GM12878 (cell line): Measurements from ENCODE around the gene VSTM4. TPM values are rescaled to one million over a fixed set of nuclear protein-coding genes. Genes with fewer than 3 reads are reported as not detected.

Experiments
- ATAC-seq: fragments of 200-7000 bp; cut with Tn5 transposase; 3 replicates; pipeline ENCODE4 v1.9.1; 2020; ENCODE audit warnings: mild to moderate bottlenecking, moderate library complexity
- BruUV-seq: library from RNA; stranded (reverse); fragments of 400-500 nt; replicated peaks from 2 replicates; lab custom pipeline; 2021; lab: Mats Ljungman, UMichigan
- CTCF ChIA-PET: fragments of 300-600 bp; sonication (Branson Sonifier 250); formaldehyde crosslinking; extraction: SDS; loops from one replicate; lab custom pipeline; 2021; ENCODE audit warnings: inconsistent platforms; lab: Yijun Ruan, JAX
- POLR2A ChIA-PET: fragments of 350-600 bp; formaldehyde crosslinking; extraction: SDS; loops from one replicate; lab custom pipeline; 2021; ENCODE audit warnings: inconsistent platforms; lab: Charles Lee
- RAD21 ChIA-PET: fragments of 300-600 bp; sonication (Branson Sonifier 250); formaldehyde crosslinking; loops from one replicate; lab custom pipeline; 2023; ENCODE audit warnings: antibody characterized with exemption; ENCODE audit not compliant: unreplicated experiment; lab: Charles Lee
- SMC1A ChIA-PET: fragments of 300-600 bp; sonication (Branson Sonifier 250); formaldehyde crosslinking; loops from one replicate; lab custom pipeline; 2023; ENCODE audit not compliant: unreplicated experiment, uncharacterized antibody; lab: Charles Lee
- DNase-seq: peaks from one replicate; pipeline ENCODE4 v3.0.0-alpha.2; 2011; ENCODE audit warnings: low read depth, low spot score
- FAIRE-seq: peaks from 3 replicates; lab custom pipeline; 2011; peaks lifted over from hg19 to GRCh38; lab: Jason Lieb, UNC
- H2AFZ ChIP-seq: 2 replicates; pipeline ENCODE4 v1.6.0; 2011; ENCODE audit warnings: low read depth, low read length, control low read depth; ENCODE audit not compliant: control insufficient read depth
- H3K27ac ChIP-seq: 2 replicates; pipeline ENCODE4 v1.5.1; 2011; ENCODE audit warnings: control low read depth; ENCODE audit not compliant: control insufficient read depth, insufficient read depth
- H3K27me3 ChIP-seq, 2 experiments: replicated peaks in 1 of 2; 2 replicates each; pipeline versions ENCODE4 v1.6.0 to v1.6.1; 2011; ENCODE audit warnings: low read length in 1 of 2; ENCODE audit not compliant: control insufficient read depth in 2 of 2, insufficient read depth in 2 of 2
- H3K36me3 ChIP-seq, 2 experiments: 2 replicates each; pipeline ENCODE4 v1.5.1; 2011; ENCODE audit warnings: low read length in 1 of 2; ENCODE audit not compliant: control insufficient read depth in 2 of 2, insufficient read depth in 2 of 2
- H3K4me1 ChIP-seq: 2 replicates; pipeline ENCODE4 v1.6.1; 2011; ENCODE audit warnings: mild to moderate bottlenecking, low read length, moderate library complexity, mixed read lengths; ENCODE audit not compliant: control insufficient read depth, insufficient read depth
- H3K4me2 ChIP-seq: 2 replicates; pipeline ENCODE4 v1.6.0; 2011; ENCODE audit warnings: control low read depth; ENCODE audit not compliant: control insufficient read depth, insufficient read depth
- H3K4me3 ChIP-seq: fragments of 200-600 bp; sonication (generic); 2 replicates; pipeline ENCODE4 v1.5.1; 2016
- H3K79me2 ChIP-seq: 2 replicates; pipeline ENCODE4 v1.6.0; 2011; ENCODE audit warnings: low read length; ENCODE audit not compliant: control insufficient read depth, insufficient read depth
- H3K9ac ChIP-seq: 2 replicates; pipeline ENCODE4 v1.8.0; 2011; ENCODE audit warnings: low read length, control low read depth, mixed read lengths; ENCODE audit not compliant: control insufficient read depth, insufficient read depth
- H3K9me3 ChIP-seq: replicated peaks from 3 replicates; pipeline ENCODE4 v1.5.1; 2011; ENCODE audit warnings: mild to moderate bottlenecking, low read length; ENCODE audit not compliant: control insufficient read depth, insufficient read depth
- H4K20me1 ChIP-seq: 2 replicates; pipeline ENCODE4 v1.6.0; 2011; ENCODE audit not compliant: control insufficient read depth, insufficient read depth
- ETV6 ChIP-seq, 2 experiments: fragments of 450-650 bp in 1 of 2; IDR thresholded peaks in 1 of 2; conservative IDR thresholded peaks in 1 of 2; 2 replicates each; pipeline ENCODE4 v1.6.1; 2014; ENCODE audit warnings: antibody characterized with exemption in 1 of 2, borderline replicate concordance in 1 of 2, low read depth in 1 of 2, mild to moderate bottlenecking in 1 of 2, moderate library complexity in 1 of 2
- KAT2A ChIP-seq: conservative IDR thresholded peaks from 2 replicates; pipeline ENCODE4 v1.6.1; 2011; ENCODE audit warnings: low read depth, low read length; ENCODE audit not compliant: control insufficient read depth
- KLF5 ChIP-seq: fragments of 450-650 bp; IDR thresholded peaks from 2 replicates; pipeline ENCODE4 v1.6.1; 2014; ENCODE audit warnings: mild to moderate bottlenecking; ENCODE audit not compliant: partially characterized antibody
- MTA2 ChIP-seq: fragments of 450-650 bp; IDR thresholded peaks from 2 replicates; pipeline ENCODE4 v1.6.1; 2016; ENCODE audit warnings: low read depth, mild to moderate bottlenecking, moderate library complexity
- NR2F1 ChIP-seq: fragments of 450-650 bp; conservative IDR thresholded peaks from 2 replicates; pipeline ENCODE4 v1.6.1; 2017; ENCODE audit warnings: mild to moderate bottlenecking
- PAX5 ChIP-seq: IDR thresholded peaks from 2 replicates; pipeline ENCODE4 v1.6.1; 2011; ENCODE audit warnings: low read depth, low read length, borderline replicate concordance
- RAD51 ChIP-seq: fragments of 450-650 bp; IDR thresholded peaks from 2 replicates; pipeline ENCODE4 v1.6.1; 2016; ENCODE audit warnings: moderate library complexity, mild to moderate bottlenecking, inconsistent platforms
- TAF1 ChIP-seq: IDR thresholded peaks from 2 replicates; pipeline ENCODE4 v1.6.1; 2011; ENCODE audit warnings: mild to moderate bottlenecking, low read depth, low read length, borderline replicate concordance
- WGBS: methylation state at CpG from one replicate; pipeline ENCODE4 v1.1.6; 2016; ENCODE audit warnings: low lambda C conversion rate; ENCODE audit not compliant: insufficient replicate concordance, insufficient coverage; ENCODE audit errors: missing lambda C conversion rate; 5-methylcytosine and 5-hydroxymethylcytosine counted together
- in situ Hi-C: fragments of 300-500 bp; cut with MboI; formaldehyde crosslinking; loops from 9 replicates; pipeline ENCODE4 v1.14.3; 2018; ENCODE audit warnings: mixed read lengths
- intact Hi-C: fragments of 100-400 bp; cut with micrococcal nuclease; formaldehyde crosslinking; loops from one replicate; pipeline ENCODE4 v1.14.2; 2022; ENCODE audit not compliant: unreplicated experiment
- polyA plus RNA-seq, 11 experiments: library from polyadenylated mRNA; depleted of rRNA in 4 of 11; unstranded in 6 of 11; stranded (reverse) in 5 of 11; fragments of >200 nt; fragmentation: Nextera tagmentation in 4 of 11; fragmentation: Illumina TruSeq in 1 of 11; extraction: Ambion mirVana in 4 of 11; extraction: Trizol in 1 of 11; gene quantifications; 1 replicate in 1 of 11; 2 replicates in 10 of 11; pipeline versions ENCODE4 v1.2.1 to v1.2.3, GENCODE V29; 2011 to 2016; ENCODE audit warnings: inconsistent platforms in 2 of 11, missing spikeins in 2 of 11, low read depth in 1 of 11
- total RNA-seq, 4 experiments: library from RNA; depleted of rRNA in 3 of 4; stranded (reverse); fragments of >200 nt in 3 of 4; fragmentation: Illumina TruSeq in 1 of 4; extraction: Trizol in 1 of 4; gene quantifications; 2 replicates each; pipeline versions ENCODE4 v1.2.1 to v1.2.3, GENCODE V29; 2013 to 2021
- TF ChIP-seq, protein P1 (sequence below): fragments of 450-650 bp; IDR thresholded peaks from 2 replicates; pipeline ENCODE4 v1.6.1; 2018; ENCODE audit warnings: mild to moderate bottlenecking, low read depth, moderate library complexity; ENCODE audit not compliant: partially characterized antibody
- TF ChIP-seq, protein P2 (sequence below): fragments of 450-650 bp; formaldehyde crosslinking; IDR thresholded peaks from 2 replicates; pipeline ENCODE4 v1.5.0; 2022; ENCODE audit warnings: mild to moderate bottlenecking, missing genetic modification characterization

Gene VSTM4
- total and polyA plus RNA-seq, 10 of the 15 experiments (the other 5 are each of a cell fraction or from before 2014, with no cell fraction given): 0.01 to 0.14 (median 0.02) TPM; not detected in 7

DNA sequence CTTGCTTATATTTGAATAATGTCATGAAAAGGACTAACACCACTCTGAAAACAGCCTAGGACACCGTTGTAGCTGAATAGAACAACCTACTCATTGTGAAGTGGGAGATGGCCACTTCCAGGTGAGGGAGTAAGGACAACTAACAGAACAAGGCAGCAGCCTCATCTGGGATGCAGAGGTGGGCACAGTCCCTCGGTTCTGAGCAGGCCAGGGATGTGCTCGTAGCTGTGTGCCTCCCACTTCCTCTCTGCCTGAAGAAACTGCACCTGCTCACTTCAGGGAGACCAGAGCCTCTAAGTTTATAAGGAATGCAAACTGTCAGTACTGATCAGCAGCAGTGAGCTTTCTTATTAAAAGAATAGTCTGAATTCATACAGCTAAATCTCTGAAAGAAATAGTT lies 2.5 kb downstream of the VSTM4 start:
- Histone ChIP-seq H3K79me2 (no peaks in the 10 kb centered on the region), H2AFZ (no peak overlapping the region), H3K9me3 (no peaks in the 10 kb centered on the region), H3K27me3 (peaks cover 5 to 17% of the 10 kb centered on the region in 2 experiments), H3K27ac (no peak overlapping the region), H3K36me3 (no peaks in the 10 kb centered on the region), H3K4me3 (no peak overlapping the region), H3K9ac (no peak overlapping the region), H4K20me1 (no peaks in the 10 kb centered on the region), H3K4me1 (no peaks in the 10 kb centered on the region), H3K4me2 (no peak overlapping the region)
- TF ChIP-seq, protein P1, sequence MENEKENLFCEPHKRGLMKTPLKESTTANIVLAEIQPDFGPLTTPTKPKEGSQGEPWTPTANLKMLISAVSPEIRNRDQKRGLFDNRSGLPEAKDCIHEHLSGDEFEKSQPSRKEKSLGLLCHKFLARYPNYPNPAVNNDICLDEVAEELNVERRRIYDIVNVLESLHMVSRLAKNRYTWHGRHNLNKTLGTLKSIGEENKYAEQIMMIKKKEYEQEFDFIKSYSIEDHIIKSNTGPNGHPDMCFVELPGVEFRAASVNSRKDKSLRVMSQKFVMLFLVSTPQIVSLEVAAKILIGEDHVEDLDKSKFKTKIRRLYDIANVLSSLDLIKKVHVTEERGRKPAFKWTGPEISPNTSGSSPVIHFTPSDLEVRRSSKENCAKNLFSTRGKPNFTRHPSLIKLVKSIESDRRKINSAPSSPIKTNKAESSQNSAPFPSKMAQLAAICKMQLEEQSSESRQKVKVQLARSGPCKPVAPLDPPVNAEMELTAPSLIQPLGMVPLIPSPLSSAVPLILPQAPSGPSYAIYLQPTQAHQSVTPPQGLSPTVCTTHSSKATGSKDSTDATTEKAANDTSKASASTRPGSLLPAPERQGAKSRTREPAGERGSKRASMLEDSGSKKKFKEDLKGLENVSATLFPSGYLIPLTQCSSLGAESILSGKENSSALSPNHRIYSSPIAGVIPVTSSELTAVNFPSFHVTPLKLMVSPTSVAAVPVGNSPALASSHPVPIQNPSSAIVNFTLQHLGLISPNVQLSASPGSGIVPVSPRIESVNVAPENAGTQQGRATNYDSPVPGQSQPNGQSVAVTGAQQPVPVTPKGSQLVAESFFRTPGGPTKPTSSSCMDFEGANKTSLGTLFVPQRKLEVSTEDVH: no peak
- TF ChIP-seq TAF1 (no peak), KLF5 (no peak), NR2F1 (no peak), PAX5 (no peak), KAT2A (no peak), RAD51 (no peak), MTA2 (no peak), ETV6 (conservative IDR thresholded peaks at IDR 0.05 in 1 of 2, IDR thresholded peaks at IDR 0.05 in 1 of 2; ENCODE audit: borderline replicate concordance in 1 of 2, low read depth in 1 of 2) (no peak)
- TF ChIP-seq, protein P2, sequence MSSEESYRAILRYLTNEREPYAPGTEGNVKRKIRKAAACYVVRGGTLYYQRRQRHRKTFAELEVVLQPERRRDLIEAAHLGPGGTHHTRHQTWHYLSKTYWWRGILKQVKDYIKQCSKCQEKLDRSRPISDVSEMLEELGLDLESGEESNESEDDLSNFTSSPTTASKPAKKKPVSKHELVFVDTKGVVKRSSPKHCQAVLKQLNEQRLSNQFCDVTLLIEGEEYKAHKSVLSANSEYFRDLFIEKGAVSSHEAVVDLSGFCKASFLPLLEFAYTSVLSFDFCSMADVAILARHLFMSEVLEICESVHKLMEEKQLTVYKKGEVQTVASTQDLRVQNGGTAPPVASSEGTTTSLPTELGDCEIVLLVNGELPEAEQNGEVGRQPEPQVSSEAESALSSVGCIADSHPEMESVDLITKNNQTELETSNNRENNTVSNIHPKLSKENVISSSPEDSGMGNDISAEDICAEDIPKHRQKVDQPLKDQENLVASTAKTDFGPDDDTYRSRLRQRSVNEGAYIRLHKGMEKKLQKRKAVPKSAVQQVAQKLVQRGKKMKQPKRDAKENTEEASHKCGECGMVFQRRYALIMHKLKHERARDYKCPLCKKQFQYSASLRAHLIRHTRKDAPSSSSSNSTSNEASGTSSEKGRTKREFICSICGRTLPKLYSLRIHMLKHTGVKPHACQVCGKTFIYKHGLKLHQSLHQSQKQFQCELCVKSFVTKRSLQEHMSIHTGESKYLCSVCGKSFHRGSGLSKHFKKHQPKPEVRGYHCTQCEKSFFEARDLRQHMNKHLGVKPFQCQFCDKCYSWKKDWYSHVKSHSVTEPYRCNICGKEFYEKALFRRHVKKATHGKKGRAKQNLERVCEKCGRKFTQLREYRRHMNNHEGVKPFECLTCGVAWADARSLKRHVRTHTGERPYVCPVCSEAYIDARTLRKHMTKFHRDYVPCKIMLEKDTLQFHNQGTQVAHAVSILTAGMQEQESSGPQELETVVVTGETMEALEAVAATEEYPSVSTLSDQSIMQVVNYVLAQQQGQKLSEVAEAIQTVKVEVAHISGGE (CRISPR knock-in tag): no peak
- in situ Hi-C loops: no loop called here
- ChIA-PET RAD21 (no interaction called here), POLR2A (interaction anchor here (0.9 kb wide), 1 partner anchor 28 kb away, joined by 3 read pairs; no protein-coding TSS in a partner anchor), CTCF (no interaction called here), SMC1A (interaction anchor here (0.8 to 1.4 kb wide), 2 partner anchors 11 to 59 kb away, joined by 3 to 4 read pairs; no protein-coding TSS in a partner anchor)
- ATAC-seq: no peak
- FAIRE-seq: no peak
- 0% methylated on average over 3 of the region's 3 CpGs for WGBS
- BruUV-seq: no TSS peak
- no peak for DNase-seq
- intact Hi-C loops: no loop called here
